SK-N-MC (cell line): Measurements from ENCODE around the gene DSCAML1.

Experiments used
- EZH2 ChIP-seq: fragments of 200-600 bp; sonication (generic); IDR thresholded peaks from one replicate; pipeline ENCODE4 v1.6.1; 2017; ENCODE audit warnings: antibody characterized with exemption
- FOXP2 ChIP-seq: optimal IDR thresholded peaks from 2 replicates; pipeline ENCODE3; 2011; ENCODE audit warnings: mild to moderate bottlenecking, moderate library complexity; ENCODE audit not compliant: insufficient read depth; ENCODE audit errors: extremely low read length, control extremely low read depth
- POLR2AphosphoS5 ChIP-seq: IDR thresholded peaks from 2 replicates; pipeline ENCODE4 v1.6.1; 2012; ENCODE audit warnings: mild to moderate bottlenecking, low read depth, low read length, borderline replicate concordance

DNA sequence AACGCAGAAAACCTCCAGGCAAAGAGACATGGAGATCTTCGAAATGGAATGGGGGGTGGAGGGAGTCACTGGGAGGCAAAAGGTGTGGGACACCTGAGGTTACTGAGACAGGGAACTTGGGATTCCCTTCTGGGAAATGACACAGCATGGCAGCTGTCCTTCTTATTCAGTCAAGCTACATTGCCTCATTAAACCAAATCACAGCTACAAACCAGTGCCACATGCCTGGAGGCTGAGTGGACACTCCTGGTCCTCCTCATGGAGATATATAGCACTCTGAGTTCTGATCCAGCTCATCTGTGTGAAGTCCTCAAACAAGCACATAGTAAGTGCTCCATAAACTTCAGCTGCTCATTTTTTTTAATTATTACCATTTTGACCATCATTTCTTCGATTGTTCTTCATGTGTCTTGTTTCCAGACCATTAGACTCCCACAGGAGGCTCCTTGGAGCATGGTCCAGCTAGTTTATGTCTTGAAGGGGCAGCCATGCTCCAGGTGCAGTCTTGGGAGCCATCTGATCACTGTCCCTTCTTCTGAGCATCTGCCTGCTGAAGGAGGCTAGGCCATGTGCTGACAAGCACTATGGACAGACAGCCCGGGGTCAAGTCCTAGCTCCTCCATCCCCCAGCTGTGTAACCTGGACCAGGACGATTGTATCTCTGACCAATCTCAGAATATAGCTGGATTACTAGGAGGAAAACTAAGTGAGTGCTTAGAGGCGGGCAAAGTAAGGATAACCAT lies 37.2 kb upstream of the DSCAML1 start:
- TF ChIP-seq POLR2AphosphoS5 (no peak), EZH2 (no peak), FOXP2 (no peak)
